ENCODE measurements around the gene GDF2. TPM values are rescaled to one million over a fixed set of nuclear protein-coding genes. Genes with fewer than 3 reads are reported as not detected.

GDF2 gene
- total and polyA plus RNA-seq, 3 donors from 2014 or later, result 0.19 to 0.39 TPM; not detected in 1

DNA sequence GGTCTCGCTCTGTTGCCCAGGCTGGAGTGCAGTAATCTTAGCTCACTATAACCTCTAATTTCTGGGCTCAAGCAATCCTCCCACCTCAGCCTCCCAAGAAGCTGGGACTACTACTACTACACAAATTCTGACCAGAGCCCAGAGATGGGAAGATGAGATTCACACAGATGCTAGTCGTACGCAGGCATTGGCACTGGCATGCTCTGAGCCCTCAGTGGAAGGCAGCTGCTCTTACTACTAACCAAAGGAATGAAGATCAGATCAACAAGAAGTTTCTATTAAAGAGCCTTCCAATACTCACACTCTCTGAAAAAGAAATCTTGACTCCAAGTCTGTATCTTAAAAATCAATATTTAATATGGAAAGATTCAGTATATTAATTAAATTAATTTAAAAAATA, 10.7 kb downstream of the GDF2 start:
- H3K4me3 ChIP-seq, result no peak overlapping the region
- no peak for TF ChIP-seq POLR2A (IDR thresholded peaks at IDR 0.05)
- no peak for TF ChIP-seq CTCF (IDR thresholded peaks at IDR 0.05)
- H3K36me3 ChIP-seq (ENCODE audit: low read depth, missing control alignments), result no peaks in the 10 kb centered on the region
- no peaks in the 10 kb centered on the region for H3K27me3 ChIP-seq
- intact Hi-C loops (cut with DNase I; ENCODE audit: low total_unique reads), result no loop called here
- WGBS, 2 donors, result 96% methylated on average over 3 of the region's 3 CpGs
- no peak for DNase-seq
- no peaks in the 10 kb centered on the region for H3K4me1 ChIP-seq
- no peaks in the 10 kb centered on the region for H3K9me3 ChIP-seq
- H3K27ac ChIP-seq, result no peak overlapping the region

DNA sequence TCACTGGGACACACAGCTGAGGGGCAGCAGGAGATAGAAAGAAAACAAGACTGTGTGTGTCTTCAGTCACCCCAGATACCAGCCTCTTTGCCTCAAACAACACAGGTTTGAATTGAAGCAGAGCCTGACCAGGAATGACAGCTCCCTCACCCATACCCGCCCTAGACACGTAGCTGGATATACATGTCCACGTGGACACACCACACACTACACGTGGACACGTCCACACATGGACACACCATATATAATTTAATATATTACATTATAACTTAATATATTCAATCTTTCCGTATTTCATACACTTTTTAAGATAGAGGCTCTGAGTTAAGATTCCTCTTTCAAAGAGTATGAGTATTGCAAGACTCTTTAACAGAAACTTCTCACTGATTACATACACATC, 11.3 kb downstream of the GDF2 start:
- 86 to 92% methylated on average over 6 of the region's 6 CpGs for WGBS, 2 donors
- Histone ChIP-seq H3K4me3 (no peak overlapping the region), H3K27me3 (no peaks in the 10 kb centered on the region), H3K27ac (no peak overlapping the region), H3K9me3 (no peaks in the 10 kb centered on the region), H3K4me1 (no peaks in the 10 kb centered on the region), H3K36me3 (ENCODE audit: low read depth, missing control alignments) (no peaks in the 10 kb centered on the region)
- TF ChIP-seq POLR2A (IDR thresholded peaks at IDR 0.05) (no peak), CTCF (IDR thresholded peaks at IDR 0.05) (no peak)
- no peak for DNase-seq
- intact Hi-C loops (cut with DNase I; ENCODE audit: low total_unique reads), result no loop called here

DNA sequence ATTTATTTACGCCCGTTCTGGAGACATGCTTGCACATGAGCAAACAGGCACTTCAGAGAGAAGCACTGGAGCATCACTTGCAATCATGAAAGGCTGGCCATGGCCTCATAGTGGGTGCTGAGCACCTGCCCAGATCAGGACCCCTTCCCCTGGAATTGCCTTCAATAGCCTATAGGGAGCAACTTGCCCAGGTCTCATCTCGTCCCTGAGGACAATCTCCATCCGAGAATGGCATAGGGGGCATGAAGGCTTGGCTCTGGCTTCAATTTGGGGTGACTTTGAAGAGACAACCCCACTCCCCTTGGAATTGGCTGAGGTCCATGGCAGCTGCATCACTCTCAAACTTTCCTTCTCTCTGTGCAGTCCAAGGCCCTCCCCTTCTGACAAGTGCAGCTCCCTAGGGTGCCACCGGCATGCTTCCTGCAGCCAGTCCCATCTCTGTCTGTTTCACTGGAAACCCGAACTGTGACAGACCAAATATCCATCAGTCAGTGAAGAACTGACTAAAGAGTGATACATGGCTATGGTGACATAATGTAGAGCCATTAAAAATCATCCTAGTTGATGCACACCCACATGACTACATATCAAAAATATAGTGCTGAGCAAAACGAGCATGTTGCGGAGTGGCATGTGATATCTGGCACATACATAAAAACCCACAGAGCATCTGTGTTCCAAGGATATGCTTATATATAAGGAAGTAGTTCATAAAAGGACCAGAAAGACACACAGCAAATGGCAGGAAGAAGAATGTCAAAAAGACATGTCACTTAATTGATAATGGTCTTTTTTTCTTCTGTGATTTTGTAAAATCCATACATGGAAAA, 12.4 kb downstream of the GDF2 start:
- H3K36me3 ChIP-seq (ENCODE audit: low read depth, missing control alignments), result no peaks in the 10 kb centered on the region
- no peak for DNase-seq
- no peak for TF ChIP-seq CTCF (IDR thresholded peaks at IDR 0.05)
- TF ChIP-seq POLR2A (IDR thresholded peaks at IDR 0.05), result no peak
- no peaks in the 10 kb centered on the region for H3K9me3 ChIP-seq
- H3K4me3 ChIP-seq, result no peak overlapping the region
- no peaks in the 10 kb centered on the region for H3K4me1 ChIP-seq
- H3K27me3 ChIP-seq, result no peaks in the 10 kb centered on the region
- intact Hi-C loops (cut with DNase I; ENCODE audit: low total_unique reads), result no loop called here
- H3K27ac ChIP-seq, result no peak overlapping the region
- WGBS, 2 donors, result 80 to 87% methylated on average over 8 of the region's 8 CpGs

DNA sequence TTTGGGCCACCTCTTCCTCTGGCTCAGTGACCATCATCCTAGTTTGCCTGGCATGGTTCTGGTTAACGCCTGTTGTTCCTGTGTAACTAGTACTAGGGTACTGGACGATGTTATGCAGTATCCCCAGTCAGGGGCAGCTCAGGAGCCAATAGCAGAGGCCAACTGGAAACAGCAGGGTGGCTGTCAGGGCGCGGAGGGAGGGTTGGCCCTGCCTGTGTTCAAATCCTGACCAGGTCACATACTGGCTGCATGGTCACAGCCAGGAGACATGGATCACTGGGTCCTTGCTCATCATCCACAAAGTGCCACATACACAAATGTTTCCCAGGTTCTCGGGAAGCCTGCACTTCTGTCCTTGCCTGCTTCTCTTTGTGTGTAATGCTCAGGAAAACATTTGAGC, 13.7 kb downstream of the GDF2 start:
- no peaks in the 10 kb centered on the region for H3K36me3 ChIP-seq (ENCODE audit: low read depth, missing control alignments)
- TF ChIP-seq CTCF (IDR thresholded peaks at IDR 0.05), result no peak
- no peak for TF ChIP-seq POLR2A (IDR thresholded peaks at IDR 0.05)
- H3K27ac ChIP-seq, result no peak overlapping the region
- 92 to 98% methylated on average over 5 of the region's 5 CpGs for WGBS, 2 donors
- H3K27me3 ChIP-seq, result no peaks in the 10 kb centered on the region
- H3K4me1 ChIP-seq, result no peaks in the 10 kb centered on the region
- H3K9me3 ChIP-seq, result no peaks in the 10 kb centered on the region
- no peak overlapping the region for H3K4me3 ChIP-seq
- DNase-seq, result no peak
- intact Hi-C loops (cut with DNase I; ENCODE audit: low total_unique reads), result no loop called here

Measured in testis (tissue), 3 donors.